SU-DHL-6 (cell line): Measurements from ENCODE around the gene DLX6.

Experiments used
- CTCF ChIP-seq: fragments of 200-600 bp; sonication (generic); IDR thresholded peaks from one replicate; pipeline ENCODE4 v1.5.1; 2017; ENCODE audit warnings: antibody characterized with exemption, mild to moderate bottlenecking, low read length, moderate library complexity; ENCODE audit not compliant: insufficient read depth, poor library complexity, severe bottlenecking
- EZH2phosphoT487 ChIP-seq: fragments of 200-600 bp; sonication (generic), shearing (Covaris generic); conservative IDR thresholded peaks from 2 replicates; pipeline ENCODE4 v1.6.1; 2018; ENCODE audit warnings: mild to moderate bottlenecking, antibody characterized with exemption, low read length, moderate library complexity, mixed read lengths

- TF ChIP-seq CTCF (no peak), EZH2phosphoT487 (no peak)
Observed at GRCh38 chr7:97018126-97018601, 12.8 kb downstream of the DLX6 start.
